Measurements from ENCODE around the gene IL1RAP.
A peak's percentile ranks its signal among the peaks of the same experiment; 100 is the strongest.

IL1RAP gene

GRCh38 chr3:190579514-190580137 lies 65.7 kb downstream of the IL1RAP start:
- no peak for DNase-seq (ENCODE audit: low read depth in 2 of 2)

- DNase-seq (ENCODE audit: low read depth in 2 of 2), result no peak
These were observed 66.5 kb downstream of the IL1RAP start for GRCh38 chr3:190580417-190580816.

- no peak for DNase-seq (ENCODE audit: low read depth in 2 of 2)
These were observed 67.2 kb downstream of the IL1RAP start for GRCh38 chr3:190581041-190581541.

GRCh38 chr3:190582667-190583066 lies 68.8 kb downstream of the IL1RAP start:
- no peak for DNase-seq (ENCODE audit: low read depth in 2 of 2)

- DNase-seq (ENCODE audit: low read depth in 2 of 2), result peak; percentile 42 to 47
These were observed 72.1 kb downstream of the IL1RAP start for GRCh38 chr3:190585805-190586630.

GRCh38 chr3:190586631-190587011 lies 72.7 kb downstream of the IL1RAP start:
- DNase-seq (ENCODE audit: low read depth in 2 of 2), result no peak

- DNase-seq (ENCODE audit: low read depth in 2 of 2), result no peak
These were observed 74.7 kb downstream of the IL1RAP start for GRCh38 chr3:190588570-190588969.

GRCh38 chr3:190589326-190589725 lies 75.4 kb downstream of the IL1RAP start:
- DNase-seq (ENCODE audit: low read depth in 2 of 2), result no peak

GRCh38 chr3:190591080-190591479 lies 77.2 kb downstream of the IL1RAP start:
- DNase-seq (ENCODE audit: low read depth in 2 of 2), result no peak

- DNase-seq (ENCODE audit: low read depth in 2 of 2), result no peak
These were observed 79.2 kb downstream of the IL1RAP start for GRCh38 chr3:190593075-190593474.

- DNase-seq (ENCODE audit: low read depth in 2 of 2), result no peak
These were observed 80.3 kb downstream of the IL1RAP start for GRCh38 chr3:190594171-190594570.

- no peak for DNase-seq (ENCODE audit: low read depth in 2 of 2)
These were observed 81.4 kb downstream of the IL1RAP start for GRCh38 chr3:190595179-190595795.

- no peak for DNase-seq (ENCODE audit: low read depth in 2 of 2)
These were observed 81.9 kb downstream of the IL1RAP start for GRCh38 chr3:190595807-190596206.

- no peak for DNase-seq (ENCODE audit: low read depth in 2 of 2)
These were observed 82.7 kb downstream of the IL1RAP start for GRCh38 chr3:190596349-190597285.

GRCh38 chr3:190597291-190597690 lies 83.4 kb downstream of the IL1RAP start:
- no peak for DNase-seq (ENCODE audit: low read depth in 2 of 2)

- DNase-seq (ENCODE audit: low read depth in 2 of 2), result no peak
These were observed 87.7 kb downstream of the IL1RAP start for GRCh38 chr3:190601622-190602021.

- no peak for DNase-seq (ENCODE audit: low read depth in 2 of 2)
These were observed 91.5 kb downstream of the IL1RAP start for GRCh38 chr3:190605385-190605784.

GRCh38 chr3:190606596-190606995 lies 92.7 kb downstream of the IL1RAP start:
- DNase-seq (ENCODE audit: low read depth in 2 of 2), result no peak

- DNase-seq (ENCODE audit: low read depth in 2 of 2), result no peak
These were observed 93.1 kb downstream of the IL1RAP start for GRCh38 chr3:190607021-190607420.

- DNase-seq (ENCODE audit: low read depth in 2 of 2), result no peak
These were observed 95.1 kb downstream of the IL1RAP start for GRCh38 chr3:190608850-190609589.
